Mesodermal cell (in vitro differentiated cells): Measurements from ENCODE around the gene ZBTB11.
"Not testable (repeated sequence)": the region's sequence is repeated elsewhere in the genome, so short reads cannot be mapped to it uniquely, and the experiment has no call there.

Source experiments
- H3K27ac ChIP-seq: 2 replicates; pipeline ENCODE4 v1.7.0; 2013; ENCODE audit warnings: mild to moderate bottlenecking, low read depth, low read length, moderate library complexity; ENCODE audit not compliant: severe bottlenecking
- H3K36me3 ChIP-seq: 2 replicates; pipeline ENCODE4 v1.7.1; 2013; ENCODE audit warnings: mild to moderate bottlenecking, low read length, moderate library complexity; ENCODE audit not compliant: control insufficient read depth, insufficient read depth
- H3K4me1 ChIP-seq: one replicate; pipeline ENCODE4 v1.7.1; 2013; ENCODE audit warnings: mild to moderate bottlenecking, low read length; ENCODE audit not compliant: insufficient read depth, control insufficient read depth, poor library complexity, severe bottlenecking
- H3K4me3 ChIP-seq: 2 replicates; pipeline ENCODE4 v1.7.0; 2013; ENCODE audit warnings: low read length, control low read depth, mild to moderate bottlenecking; ENCODE audit not compliant: insufficient read depth, poor library complexity, severe bottlenecking; ENCODE audit errors: extremely low read depth
- H3K9me3 ChIP-seq: 2 replicates; pipeline ENCODE4 v1.7.1; 2013; ENCODE audit warnings: mild to moderate bottlenecking, low read length, moderate library complexity; ENCODE audit not compliant: control insufficient read depth
- WGBS, 2 experiments: methylation state at CpG; one replicate each; pipeline ENCODE4 v1.1.5; 2013; ENCODE audit warnings: missing lambda C conversion rate in 2 of 2; ENCODE audit not compliant: insufficient coverage in 2 of 2; 5-methylcytosine and 5-hydroxymethylcytosine counted together

The ZBTB11 gene

GRCh38 chr3:101631959-101632358, 45.0 kb downstream of the ZBTB11 start:
- not testable (repeated sequence) for H3K27ac ChIP-seq, H3K36me3 ChIP-seq, H3K4me1 ChIP-seq, H3K4me3 ChIP-seq, H3K9me3 ChIP-seq
- 93 to 96% methylated on average over 6 to 7 of the region's 8 CpGs for WGBS, 2 experiments

DNA sequence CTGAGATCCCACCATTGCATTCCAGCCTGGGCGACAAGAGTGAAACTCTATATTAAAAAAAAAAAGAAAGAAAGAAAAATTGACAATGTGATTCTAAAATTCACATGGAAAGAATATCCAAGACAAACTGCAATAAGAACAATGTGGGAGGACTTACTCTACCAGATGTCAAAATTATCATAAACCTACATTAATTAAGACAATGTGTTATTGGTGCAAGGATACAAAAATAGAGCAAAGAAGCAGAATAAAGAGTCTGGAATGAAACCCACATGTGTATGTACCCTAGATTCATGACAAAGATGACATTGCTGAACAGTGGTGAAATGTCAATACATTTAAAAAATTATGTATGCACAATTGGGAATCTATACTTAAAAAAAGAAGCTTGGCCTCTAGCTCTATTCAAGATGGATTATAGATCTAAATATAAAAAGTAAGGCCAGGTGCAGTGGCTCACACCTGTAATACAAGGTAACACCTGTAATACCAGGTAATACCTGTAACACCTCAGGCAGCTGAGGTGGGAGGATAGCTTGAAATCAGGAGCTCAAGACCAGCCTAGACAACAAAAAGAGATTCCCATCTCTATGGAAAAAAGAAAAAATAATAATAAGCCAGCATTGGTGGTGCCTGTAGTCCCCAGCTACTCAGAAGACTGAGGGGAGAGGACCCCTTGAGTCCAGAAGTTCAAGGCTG, 45.7 kb downstream of the ZBTB11 start:
- Histone ChIP-seq H3K36me3 (no peaks in the 10 kb centered on the region), H3K27ac (no peak overlapping the region), H3K9me3 (no peaks in the 10 kb centered on the region), H3K4me3 (no peak overlapping the region), H3K4me1 (peaks cover 3% of the 10 kb centered on the region)
- WGBS, 2 experiments = no CpG with 5 or more reads among the region's 1 CpG

DNA sequence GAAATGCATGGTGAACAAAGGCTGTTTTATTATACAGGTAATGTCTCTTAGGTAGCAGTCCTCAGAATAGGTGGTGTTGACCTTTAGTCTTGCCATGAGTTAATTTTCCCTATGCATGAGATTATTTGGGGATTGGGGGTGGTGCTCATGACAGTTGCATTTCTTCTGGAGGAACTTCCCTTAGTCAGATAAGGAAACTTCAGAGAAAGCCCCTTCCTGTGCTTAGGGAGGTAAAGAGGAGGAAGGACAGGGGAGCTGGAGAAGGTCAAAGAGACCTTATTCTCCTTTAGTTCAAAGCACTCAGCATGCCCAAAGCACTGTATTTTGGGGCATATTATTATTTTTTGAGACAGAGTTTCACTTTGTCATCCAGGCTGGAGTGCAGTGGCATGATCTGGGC, 47.7 kb downstream of the ZBTB11 start:
- Histone ChIP-seq H3K9me3 (peaks cover 7% of the 10 kb centered on the region), H3K4me3 (no peak overlapping the region), H3K27ac (no peak overlapping the region), H3K4me1 (no peaks in the 10 kb centered on the region), H3K36me3 (no peaks in the 10 kb centered on the region)

DNA sequence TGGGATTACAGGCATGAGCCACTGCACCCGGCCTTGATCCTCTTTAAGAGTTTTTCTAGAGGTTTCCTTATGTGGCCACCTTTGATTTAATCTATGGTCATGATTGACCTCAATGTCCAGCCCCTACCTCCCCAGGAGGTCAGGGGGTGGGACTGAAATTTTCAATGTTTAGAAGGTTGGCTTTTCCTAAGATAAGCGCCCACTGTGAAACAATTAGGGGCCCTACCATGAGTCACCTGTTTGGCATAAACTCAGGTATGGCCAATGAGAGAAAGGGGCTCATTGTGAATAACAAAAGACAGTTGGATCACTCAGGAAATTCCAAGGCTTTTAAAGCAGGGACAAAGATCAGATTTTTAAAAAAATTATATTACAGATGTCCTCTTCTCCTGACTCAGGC, 51.1 kb downstream of the ZBTB11 start:
- 68 to 87% methylated on average over 2 of the region's 2 CpGs for WGBS, 2 experiments
- Histone ChIP-seq H3K9me3 (peaks cover 7% of the 10 kb centered on the region), H3K36me3 (no peaks in the 10 kb centered on the region), H3K4me3 (no peak overlapping the region), H3K27ac (no peak overlapping the region), H3K4me1 (no peaks in the 10 kb centered on the region)

DNA sequence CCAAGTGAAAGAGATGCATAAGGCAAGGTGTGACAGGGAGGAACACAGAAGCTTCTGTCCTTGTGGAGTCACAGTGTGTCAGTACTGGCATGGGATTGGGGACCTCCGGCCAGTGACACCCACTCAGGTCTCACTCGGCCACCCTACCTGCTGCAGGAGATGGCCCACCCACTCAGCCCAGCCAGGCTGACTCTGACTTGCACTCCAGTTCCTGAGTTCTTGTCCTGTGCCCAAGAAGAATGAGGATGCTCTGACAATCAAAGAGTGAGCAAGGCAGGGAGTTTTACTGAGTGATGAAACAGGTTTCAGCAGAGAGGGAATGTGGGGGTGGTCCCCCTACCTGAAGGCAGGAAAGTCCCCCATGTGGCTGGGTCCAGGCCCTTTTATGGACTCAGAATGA, 52.1 kb downstream of the ZBTB11 start:
- no peak overlapping the region for H3K4me3 ChIP-seq
- H3K36me3 ChIP-seq = no peaks in the 10 kb centered on the region
- WGBS, 2 experiments = 83% methylated on average over 1 of the region's 2 CpGs; no CpG with 5 or more reads in 1 of the 2 experiments
- no peak overlapping the region for H3K27ac ChIP-seq
- no peaks in the 10 kb centered on the region for H3K4me1 ChIP-seq
- H3K9me3 ChIP-seq = peaks cover 7% of the 10 kb centered on the region

DNA sequence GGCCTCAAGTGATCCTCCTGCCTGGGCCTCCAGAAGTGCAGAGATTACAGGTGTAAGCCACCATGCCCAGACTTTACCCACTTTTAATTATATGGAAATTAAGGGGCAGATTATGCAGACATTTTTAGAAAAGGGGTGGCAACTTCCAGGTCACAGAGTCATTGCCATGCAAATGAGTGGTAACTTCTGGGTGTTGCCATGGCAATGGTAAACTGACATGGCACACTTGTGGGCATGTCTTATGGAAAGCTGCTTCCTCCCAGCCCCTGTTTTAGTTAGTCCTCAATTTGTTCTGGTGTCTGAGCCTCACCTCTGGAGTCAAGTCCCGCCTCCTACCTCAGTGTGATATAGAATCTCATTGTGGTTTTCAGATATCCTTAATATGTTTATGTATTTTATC, 53.3 kb downstream of the ZBTB11 start:
- WGBS, 2 experiments = no CpG with 5 or more reads among the region's 1 CpG
- H3K36me3 ChIP-seq = no peaks in the 10 kb centered on the region
- H3K4me3 ChIP-seq = no peak overlapping the region

DNA sequence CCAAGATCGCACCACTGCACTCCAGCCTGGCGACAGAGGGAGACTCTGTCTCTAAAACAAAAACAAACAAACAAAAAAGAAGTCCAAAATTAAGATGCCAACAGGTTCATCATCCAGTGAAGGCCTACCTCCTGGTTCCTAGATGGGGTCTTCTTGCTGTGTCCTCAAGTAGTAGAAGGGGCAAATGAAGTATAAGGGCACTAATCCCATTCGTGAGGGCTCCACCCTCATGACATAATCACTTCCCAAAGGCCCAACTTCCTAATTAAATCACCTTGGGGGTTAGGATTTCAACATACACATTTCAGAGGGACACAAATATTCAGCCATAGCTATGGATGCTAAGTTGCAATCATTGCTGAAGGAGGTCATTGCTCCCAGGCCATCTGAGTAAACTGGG, 57.2 kb downstream of the ZBTB11 start:
- Histone ChIP-seq H3K4me3 (no peak overlapping the region), H3K9me3 (peaks cover 1% of the 10 kb centered on the region), H3K27ac (no peak overlapping the region), H3K36me3 (no peaks in the 10 kb centered on the region), H3K4me1 (no peaks in the 10 kb centered on the region)
- 80 to 100% methylated on average over 1 to 2 of the region's 3 CpGs for WGBS, 2 experiments

More for the DNA sequence above, 53.3 kb downstream of the ZBTB11 start:
- Histone ChIP-seq H3K9me3 (peaks cover 7% of the 10 kb centered on the region), H3K27ac (no peak overlapping the region), H3K4me1 (no peaks in the 10 kb centered on the region)

GRCh38 chr3:101618726-101619125, 58.2 kb downstream of the ZBTB11 start:
- no CpG with 5 or more reads among the region's 1 CpG for WGBS, 2 experiments
- Histone ChIP-seq H3K27ac (no peak overlapping the region), H3K4me3 (no peak overlapping the region), H3K9me3 (no peaks in the 10 kb centered on the region), H3K4me1 (no peaks in the 10 kb centered on the region), H3K36me3 (no peaks in the 10 kb centered on the region)

DNA sequence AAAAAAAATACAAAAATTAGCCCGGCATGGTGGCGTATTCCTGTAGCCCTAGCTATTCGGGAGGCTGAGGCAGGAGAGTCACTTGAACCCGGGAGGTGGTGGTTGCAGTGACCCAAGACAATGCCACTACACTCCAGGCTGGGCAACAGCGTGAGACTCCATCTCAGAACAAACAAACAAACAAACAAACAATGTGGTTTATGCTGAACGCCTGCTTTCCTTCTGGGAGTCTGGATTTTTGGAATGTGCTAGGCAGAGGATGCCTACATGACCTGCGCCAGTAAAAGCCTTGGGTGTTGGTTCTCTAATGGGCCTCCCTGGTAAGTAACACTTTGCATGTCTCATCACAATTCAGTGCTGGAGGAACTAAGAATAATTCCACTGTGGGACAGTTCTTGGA, 59.5 kb downstream of the ZBTB11 start:
- Histone ChIP-seq H3K27ac (no peak overlapping the region), H3K36me3 (no peaks in the 10 kb centered on the region), H3K4me3 (no peak overlapping the region), H3K9me3 (no peaks in the 10 kb centered on the region), H3K4me1 (no peaks in the 10 kb centered on the region)
- 94 to 95% methylated on average over 4 to 6 of the region's 7 CpGs for WGBS, 2 experiments

GRCh38 chr3:101615525-101615924, 61.4 kb downstream of the ZBTB11 start:
- WGBS, 2 experiments = 89 to 95% methylated on average over 4 to 5 of the region's 6 CpGs

DNA sequence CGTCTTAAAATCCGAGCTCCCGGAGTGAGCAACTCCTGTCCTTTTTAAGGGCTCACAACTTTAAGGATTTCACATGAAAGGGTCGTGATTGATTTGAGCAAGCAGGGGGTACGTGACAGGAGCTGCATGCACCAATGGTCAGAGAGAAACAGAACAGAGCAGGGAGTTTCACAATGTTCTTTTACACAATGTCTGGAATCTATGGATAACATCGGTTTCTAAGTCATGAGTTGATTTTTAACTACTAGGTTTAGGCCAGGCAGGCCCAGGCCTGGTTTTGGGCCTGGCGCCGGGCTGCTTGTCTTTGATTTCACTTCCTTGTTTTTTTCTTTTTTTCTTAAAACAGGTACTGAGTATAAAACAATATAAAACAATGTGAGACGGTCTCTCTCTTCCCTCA, 63.9 kb downstream of the ZBTB11 start:
- H3K36me3 ChIP-seq, H3K4me1 ChIP-seq, H3K27ac ChIP-seq, H3K4me3 ChIP-seq, H3K9me3 ChIP-seq: not testable (repeated sequence)
- WGBS, 2 experiments = 76 to 87% methylated on average over 3 of the region's 9 CpGs

More at GRCh38 chr3:101615525-101615924, 61.4 kb downstream of the ZBTB11 start:
- H3K4me3 ChIP-seq = no peak overlapping the region
- no peaks in the 10 kb centered on the region for H3K9me3 ChIP-seq
- H3K36me3 ChIP-seq = no peaks in the 10 kb centered on the region
- no peaks in the 10 kb centered on the region for H3K4me1 ChIP-seq
- no peak overlapping the region for H3K27ac ChIP-seq
